ENCODE results near the gene XRN1. TPM values are rescaled to one million over a fixed set of nuclear protein-coding genes. Genes with fewer than 3 reads are reported as not detected.
"Not testable (repeated sequence)": the region's sequence is repeated elsewhere in the genome, so short reads cannot be mapped to it uniquely, and the experiment has no call there.

The XRN1 gene
- total RNA-seq, 2 experiments from 2014 or later, result 88.8 to 89.8 TPM

DNA sequence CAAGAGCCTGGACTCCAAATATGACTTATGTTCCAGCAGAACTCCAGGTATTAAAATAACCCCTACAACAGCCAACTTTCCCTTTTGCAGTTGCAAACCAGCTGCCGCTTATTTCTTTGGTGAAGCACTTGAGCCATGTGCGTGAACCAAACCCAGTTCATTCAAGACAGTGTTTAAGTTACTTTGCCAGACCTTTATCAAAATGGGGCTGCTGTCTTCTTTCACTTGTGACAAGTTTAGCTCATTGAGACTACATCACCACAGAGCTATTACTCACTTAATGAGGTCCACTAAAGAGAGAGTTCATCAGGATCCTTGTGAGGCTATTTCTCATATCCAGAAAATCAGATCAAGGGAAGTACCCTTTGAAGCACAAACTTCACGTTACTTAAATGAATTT lies 2.4 kb upstream of the XRN1 start:
- H3K27ac Mint-ChIP-seq, result no peak overlapping the region
- no peaks in the 10 kb centered on the region for H3K9me3 Mint-ChIP-seq
- H3K4me1 Mint-ChIP-seq, result peaks cover 14% of the 10 kb centered on the region
- POLR2A ChIA-PET, result no interaction called here
- no peak overlapping the region for H3K4me3 Mint-ChIP-seq
- no peak for ATAC-seq (ENCODE audit: low read depth)
- DNase-seq, result no peak
- H3K27me3 Mint-ChIP-seq, result no peaks in the 10 kb centered on the region
- H3K36me3 Mint-ChIP-seq, result peaks cover 13% of the 10 kb centered on the region

DNA sequence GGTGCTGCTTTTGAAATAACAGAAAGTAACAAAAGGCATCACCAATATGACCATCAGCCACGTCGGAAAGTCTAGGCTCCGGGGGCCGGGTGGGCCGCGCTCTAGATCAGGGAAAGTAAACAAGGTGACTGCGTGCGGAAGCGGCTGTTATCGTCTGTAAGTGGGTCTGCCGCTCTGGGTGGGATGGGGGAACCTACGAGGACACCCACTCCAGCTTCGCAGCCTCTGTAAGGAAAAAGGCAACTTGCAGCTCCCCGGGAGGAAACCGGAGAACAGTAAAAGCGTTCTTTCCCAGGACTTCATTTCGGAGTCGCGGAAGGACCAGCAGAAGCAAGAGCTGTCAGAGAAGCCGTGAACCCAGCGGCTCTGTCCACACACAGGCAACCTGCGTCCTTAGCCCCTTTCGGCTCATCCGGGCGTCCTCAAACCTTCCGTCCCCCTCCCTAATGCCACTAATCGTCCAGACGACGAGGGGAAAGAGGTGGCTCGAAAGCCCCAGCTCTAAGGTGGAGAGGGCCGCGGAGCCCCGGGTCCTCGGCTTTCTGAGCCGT lies 461 bp downstream of the XRN1 start:
- POLR2A ChIA-PET, result interaction anchor here (0.6 to 2.5 kb wide), 6 partner anchors 36 to 554 kb away, joined by 3 to 17 read pairs (median 6); partner anchors contain the start of genes ATR and U2SURP
- DNase-seq (peak; percentile 65), ATAC-seq (ENCODE audit: low read depth) (peak; percentile 32)
- Mint-ChIP-seq H3K4me3 (peak overlapping the region; percentile 88), H3K36me3 (peaks cover 26% of the 10 kb centered on the region), H3K27me3 (no peaks in the 10 kb centered on the region), H3K27ac (peak overlapping the region; percentile 97), H3K9me3 (no peaks in the 10 kb centered on the region), H3K4me1 (peaks cover 26% of the 10 kb centered on the region)

DNA sequence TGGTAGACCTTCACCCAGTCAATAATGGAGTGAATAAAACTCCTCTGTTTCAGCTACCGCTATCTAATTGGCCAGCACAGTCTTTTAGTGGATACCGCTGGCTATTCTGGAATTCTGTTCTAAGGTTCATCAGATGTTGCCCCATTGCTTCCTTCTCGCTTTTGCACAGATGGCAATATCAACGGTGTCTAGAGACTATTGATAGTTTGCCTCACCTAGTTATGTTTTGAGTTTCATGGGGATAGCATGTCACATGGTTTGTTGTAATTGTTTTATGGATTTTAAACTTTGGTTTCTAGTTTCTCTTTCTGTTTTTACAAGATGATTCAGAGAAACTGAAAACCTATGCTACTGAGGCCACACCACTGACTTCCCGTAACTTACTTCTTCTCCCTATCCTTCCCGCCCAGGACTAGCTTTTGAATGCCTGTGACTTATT lies 2.0 kb downstream of the XRN1 start:
- peaks cover 23% of the 10 kb centered on the region for H3K36me3 Mint-ChIP-seq
- peak overlapping the region; percentile 97 for H3K27ac Mint-ChIP-seq
- H3K4me1 Mint-ChIP-seq, result peaks cover 26% of the 10 kb centered on the region
- no peaks in the 10 kb centered on the region for H3K27me3 Mint-ChIP-seq
- no peaks in the 10 kb centered on the region for H3K9me3 Mint-ChIP-seq
- DNase-seq (no peak), ATAC-seq (ENCODE audit: low read depth) (peak; percentile 38)
- peak overlapping the region; percentile 88 for H3K4me3 Mint-ChIP-seq
- POLR2A ChIA-PET, result interaction anchor here (0.8 to 2.5 kb wide), 2 partner anchors 63 to 133 kb away, joined by 4 to 17 read pairs; partner anchors contain the start of gene ATR

DNA sequence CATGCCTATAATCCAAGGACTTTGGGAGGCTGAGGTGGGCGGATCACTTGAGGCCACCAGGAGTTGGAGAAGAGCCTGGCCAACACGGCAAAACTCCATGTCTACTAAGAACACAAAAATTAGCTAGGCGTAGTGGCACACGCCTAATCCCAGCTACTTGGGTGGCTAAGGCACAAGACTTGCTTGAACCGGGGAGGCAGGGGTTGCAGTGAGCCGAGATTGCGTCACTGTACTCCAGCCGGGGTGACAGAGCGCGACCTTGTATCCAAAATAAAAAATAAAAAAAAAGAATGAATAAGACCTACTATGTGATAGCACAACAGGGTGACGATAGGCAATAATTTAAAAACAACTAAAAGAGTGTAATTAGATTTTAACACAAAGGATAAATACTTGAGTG lies 3.5 kb downstream of the XRN1 start:
- Mint-ChIP-seq H3K4me3 (no peak overlapping the region), H3K27me3 (no peaks in the 10 kb centered on the region), H3K4me1 (peaks cover 29% of the 10 kb centered on the region), H3K9me3 (no peaks in the 10 kb centered on the region), H3K27ac (no peak overlapping the region), H3K36me3 (peaks cover 25% of the 10 kb centered on the region)
- ATAC-seq (ENCODE audit: low read depth), result no peak
- POLR2A ChIA-PET, result no interaction called here
- DNase-seq, result no peak

DNA sequence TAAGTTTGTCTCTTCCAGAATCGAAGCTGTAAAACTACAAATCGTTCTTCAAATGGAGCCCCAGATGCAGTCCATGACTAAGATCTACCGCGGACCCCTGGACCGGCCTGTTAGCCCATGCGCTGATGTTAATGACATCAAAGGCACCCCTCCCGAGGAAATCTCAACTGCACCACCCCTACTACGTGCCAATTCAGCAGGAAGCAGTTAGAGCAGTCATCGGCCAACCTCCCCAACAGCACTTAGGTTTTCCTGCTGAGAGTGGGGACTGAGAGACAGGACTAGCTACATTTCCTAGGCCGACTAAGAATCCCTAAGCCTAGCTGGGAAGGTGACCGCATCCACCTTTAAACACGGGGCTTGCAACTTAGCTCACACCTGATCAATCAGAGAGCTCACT lies 4.8 kb downstream of the XRN1 start:
- H3K4me1 Mint-ChIP-seq, result peaks cover 31% of the 10 kb centered on the region
- H3K27me3 Mint-ChIP-seq; H3K4me3 Mint-ChIP-seq; POLR2A ChIA-PET; H3K27ac Mint-ChIP-seq; H3K9me3 Mint-ChIP-seq; ATAC-seq (ENCODE audit: low read depth); DNase-seq: not testable (repeated sequence)
- peaks cover 28% of the 10 kb centered on the region for H3K36me3 Mint-ChIP-seq

DNA sequence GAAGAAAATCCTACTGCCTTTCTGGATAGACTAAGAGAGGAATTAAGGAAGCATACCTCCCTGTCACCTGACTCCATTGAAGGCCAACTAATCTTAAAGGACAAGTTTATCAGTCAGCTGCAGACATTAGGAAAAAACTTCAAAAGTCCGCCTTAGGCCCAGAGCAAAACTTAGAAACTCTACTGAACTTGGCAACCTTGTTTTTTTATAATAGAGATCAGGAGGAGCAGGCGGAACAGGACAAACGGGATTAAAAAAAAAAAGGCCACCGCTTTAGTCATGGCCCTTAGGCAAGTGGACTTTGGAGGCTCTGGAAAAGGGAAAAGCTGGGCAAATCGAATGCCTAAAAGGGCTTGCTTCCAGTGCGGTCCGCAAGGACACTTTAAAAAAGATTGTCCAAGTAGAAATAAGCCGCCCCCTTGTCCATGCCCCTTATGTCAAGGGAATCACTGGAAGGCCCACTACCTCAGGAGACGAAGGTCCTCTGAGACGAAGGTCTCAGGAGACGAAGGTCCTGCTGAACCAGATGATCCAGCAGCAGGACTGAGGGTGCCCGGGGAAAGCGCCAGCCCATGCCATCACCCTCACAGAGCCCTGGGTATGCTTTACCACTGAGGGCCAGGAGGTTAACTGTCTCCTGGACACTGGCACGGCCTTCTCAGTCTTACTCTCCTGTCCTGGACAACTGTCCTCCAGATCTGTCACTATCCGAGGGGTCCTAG lies 8.2 kb downstream of the XRN1 start:
- H3K4me3 Mint-ChIP-seq; H3K9me3 Mint-ChIP-seq; H3K27me3 Mint-ChIP-seq; ATAC-seq (ENCODE audit: low read depth); POLR2A ChIA-PET; H3K27ac Mint-ChIP-seq; DNase-seq: not testable (repeated sequence)
- peaks cover 29% of the 10 kb centered on the region for H3K36me3 Mint-ChIP-seq
- H3K4me1 Mint-ChIP-seq, result peaks cover 28% of the 10 kb centered on the region

DNA sequence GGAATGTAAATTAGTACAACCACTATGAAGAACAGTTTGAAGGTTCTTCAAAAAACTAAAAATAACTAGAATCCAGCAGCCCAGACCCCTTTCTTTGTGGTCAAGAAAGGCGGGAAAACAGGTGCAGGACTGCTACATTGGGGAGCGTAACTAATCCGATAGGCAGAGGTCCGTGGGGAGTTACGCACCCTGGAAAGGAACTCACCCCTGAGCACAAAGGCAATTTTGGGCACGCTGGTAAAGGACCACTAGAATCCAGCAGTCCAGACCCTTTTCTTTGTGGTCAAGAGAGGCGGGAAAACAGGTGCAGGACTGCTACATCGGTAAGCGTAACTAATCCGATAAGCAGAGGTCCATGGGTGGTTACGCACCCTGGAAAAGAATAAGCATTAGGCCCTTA lies 9.7 kb downstream of the XRN1 start:
- POLR2A ChIA-PET; ATAC-seq (ENCODE audit: low read depth); H3K27ac Mint-ChIP-seq; H3K4me3 Mint-ChIP-seq; H3K27me3 Mint-ChIP-seq; DNase-seq; H3K9me3 Mint-ChIP-seq: not testable (repeated sequence)
- H3K36me3 Mint-ChIP-seq, result peaks cover 21% of the 10 kb centered on the region
- H3K4me1 Mint-ChIP-seq, result peaks cover 22% of the 10 kb centered on the region

DNA sequence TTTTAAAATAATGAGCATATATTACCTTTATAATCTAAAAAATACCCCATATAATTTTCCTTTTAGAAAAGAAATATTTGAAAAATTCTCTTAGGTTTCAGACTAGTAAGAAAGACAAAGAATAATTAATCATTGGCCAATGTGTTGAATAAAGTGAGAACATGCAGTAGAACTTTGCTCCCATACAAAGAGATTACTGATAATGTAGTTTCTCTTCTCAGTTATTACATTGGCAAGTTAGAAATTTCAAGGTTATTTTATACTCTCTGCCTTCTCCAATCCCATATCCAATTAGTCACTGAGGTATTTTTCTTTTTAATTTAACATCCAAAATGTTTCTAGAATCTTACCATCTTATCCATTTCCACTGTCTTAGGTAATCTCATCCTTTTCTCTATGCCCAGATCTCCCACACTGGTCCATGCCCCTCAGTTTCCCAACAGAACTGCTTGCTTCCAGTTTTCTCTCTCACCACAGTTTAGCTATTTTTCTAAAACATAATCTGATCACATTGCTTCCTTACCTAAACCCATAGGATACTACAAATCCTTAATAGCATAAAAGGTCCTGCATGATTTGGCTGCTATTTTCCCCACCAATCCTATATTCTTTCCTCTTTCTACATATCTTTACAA lies 10.8 kb downstream of the XRN1 start:
- Mint-ChIP-seq H3K4me3 (no peak overlapping the region), H3K36me3 (peaks cover 22% of the 10 kb centered on the region), H3K27ac (no peak overlapping the region), H3K4me1 (peaks cover 22% of the 10 kb centered on the region), H3K9me3 (no peaks in the 10 kb centered on the region), H3K27me3 (no peaks in the 10 kb centered on the region)
- no peak for DNase-seq
- ATAC-seq (ENCODE audit: low read depth), result no peak
- POLR2A ChIA-PET, result no interaction called here

DNA sequence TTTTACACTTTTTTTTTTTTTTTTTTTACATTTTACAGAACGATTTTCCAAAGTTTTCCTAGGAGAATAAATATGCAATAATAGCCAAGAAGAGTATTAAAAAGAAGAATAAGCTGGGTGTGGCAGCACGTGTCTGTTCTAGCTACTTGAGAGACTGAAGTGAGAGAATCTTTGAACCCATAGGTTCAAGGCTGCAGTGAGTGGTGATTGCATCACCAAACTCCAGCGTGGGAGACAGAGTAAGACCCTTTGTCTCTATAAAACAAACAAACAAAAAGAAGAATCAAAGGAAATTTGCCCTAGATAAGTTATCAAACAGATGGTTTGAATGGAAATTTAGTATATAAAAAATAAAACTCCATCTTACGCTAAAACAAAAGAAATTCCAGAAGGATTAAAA lies 13.3 kb downstream of the XRN1 start:
- Mint-ChIP-seq H3K36me3 (peaks cover 37% of the 10 kb centered on the region), H3K4me1 (peaks cover 29% of the 10 kb centered on the region), H3K27me3 (no peaks in the 10 kb centered on the region), H3K9me3 (no peaks in the 10 kb centered on the region), H3K27ac (no peak overlapping the region), H3K4me3 (no peak overlapping the region)
- POLR2A ChIA-PET, result no interaction called here
- ATAC-seq (ENCODE audit: low read depth) (no peak), DNase-seq (no peak)

DNA sequence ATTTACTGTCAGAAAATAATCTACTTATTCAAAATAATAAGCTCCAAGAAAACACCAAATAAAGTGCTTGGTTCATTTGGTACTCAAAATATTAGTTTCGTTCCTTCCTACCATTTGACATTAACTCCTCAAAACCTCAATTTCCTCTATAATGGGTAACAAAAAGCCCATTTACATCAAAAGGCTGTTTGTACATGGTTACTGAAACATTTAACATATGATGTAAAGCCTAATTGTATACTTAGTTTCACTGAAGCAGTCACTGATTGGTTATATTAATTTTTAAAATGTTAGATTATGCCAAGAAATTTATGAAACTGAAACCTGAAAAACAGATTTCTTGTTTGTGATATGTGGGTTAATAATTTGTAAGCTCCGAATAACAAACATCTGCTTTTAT lies 14.7 kb downstream of the XRN1 start:
- ATAC-seq (ENCODE audit: low read depth), result no peak
- Mint-ChIP-seq H3K4me1 (peaks cover 21% of the 10 kb centered on the region), H3K27me3 (no peaks in the 10 kb centered on the region), H3K27ac (no peak overlapping the region), H3K4me3 (no peak overlapping the region), H3K9me3 (no peaks in the 10 kb centered on the region), H3K36me3 (peaks cover 42% of the 10 kb centered on the region)
- POLR2A ChIA-PET, result no interaction called here
- no peak for DNase-seq

DNA sequence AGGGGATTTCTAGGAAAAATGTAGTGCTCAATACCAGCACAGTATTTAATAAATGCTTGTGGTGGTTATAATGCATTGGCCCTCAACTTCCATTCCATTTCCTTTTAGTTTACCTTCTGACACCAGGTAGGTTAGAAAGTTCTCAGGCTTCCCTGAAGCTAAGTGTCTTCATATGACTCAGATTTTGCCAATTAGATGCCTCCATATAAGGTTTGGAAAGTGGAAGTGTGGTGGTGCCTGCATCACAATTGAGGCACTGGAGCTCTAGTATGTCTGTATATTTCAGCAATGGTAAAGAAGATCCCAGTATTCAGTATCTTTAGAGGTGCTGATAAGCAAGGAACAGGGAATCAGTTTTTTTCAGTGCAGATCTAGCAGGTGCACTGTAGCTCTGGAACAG lies 18.3 kb downstream of the XRN1 start:
- Mint-ChIP-seq H3K27me3 (no peaks in the 10 kb centered on the region), H3K36me3 (peaks cover 36% of the 10 kb centered on the region), H3K27ac (no peak overlapping the region), H3K9me3 (no peaks in the 10 kb centered on the region), H3K4me3 (no peak overlapping the region), H3K4me1 (peaks cover 13% of the 10 kb centered on the region)
- ATAC-seq (ENCODE audit: low read depth) (no peak), DNase-seq (no peak)
- POLR2A ChIA-PET, result no interaction called here

DNA sequence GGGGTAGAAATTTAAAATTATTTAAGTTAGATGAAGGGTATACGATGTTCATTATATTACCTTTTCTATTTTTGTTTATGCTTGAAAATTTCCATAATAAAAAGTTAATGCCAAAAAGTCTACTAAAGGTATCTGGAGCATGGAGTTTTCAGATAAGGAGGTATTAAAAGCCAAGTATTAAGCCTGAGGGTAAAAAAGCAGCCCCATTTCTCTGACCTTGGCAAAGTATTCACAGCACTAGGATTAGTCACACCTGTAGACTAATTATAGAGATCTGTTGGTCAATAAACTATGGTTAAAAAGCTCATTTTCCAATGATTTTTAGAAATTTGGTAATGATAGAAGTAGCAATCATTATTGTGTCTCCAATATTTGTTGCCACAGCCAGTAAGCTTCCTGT lies 23.1 kb downstream of the XRN1 start:
- Mint-ChIP-seq H3K4me3 (no peak overlapping the region), H3K27ac (no peak overlapping the region), H3K9me3 (no peaks in the 10 kb centered on the region), H3K27me3 (no peaks in the 10 kb centered on the region), H3K4me1 (peaks cover 2% of the 10 kb centered on the region), H3K36me3 (peaks cover 30% of the 10 kb centered on the region)
- POLR2A ChIA-PET, result no interaction called here
- ATAC-seq (ENCODE audit: low read depth) (no peak), DNase-seq (no peak)

DNA sequence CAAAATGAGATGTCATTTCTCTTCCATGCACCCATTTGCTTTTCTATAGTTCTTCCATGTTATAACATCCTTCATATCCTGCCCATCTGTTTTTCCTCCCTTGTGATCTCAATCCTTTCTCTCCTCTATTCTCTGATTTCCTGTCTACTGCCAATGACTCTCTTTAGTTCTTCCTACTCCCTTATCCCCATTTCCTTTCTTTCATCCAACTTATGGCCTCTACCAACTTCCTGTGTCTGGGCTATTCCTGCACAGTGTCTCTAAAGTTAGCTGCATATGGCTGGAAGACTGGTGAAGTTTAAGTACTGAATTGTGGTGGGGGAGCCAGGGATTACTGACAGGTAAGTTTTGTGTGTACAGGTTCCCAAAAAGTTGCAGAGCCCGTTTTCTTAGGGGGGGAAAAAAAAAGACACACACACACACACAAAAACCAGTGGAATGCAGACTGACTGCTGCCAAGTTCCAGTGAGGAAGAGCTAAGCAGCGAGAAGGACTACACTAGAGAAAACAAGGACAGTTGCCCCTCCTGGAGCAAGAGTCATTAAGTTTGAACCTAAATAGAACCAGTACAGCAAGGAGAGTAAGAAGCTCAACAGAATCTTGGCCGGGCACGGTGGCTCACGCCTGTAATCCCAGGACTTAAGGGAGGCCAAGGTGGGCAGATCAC lies 28.8 kb downstream of the XRN1 start:
- Mint-ChIP-seq H3K9me3 (no peaks in the 10 kb centered on the region), H3K4me3 (no peak overlapping the region), H3K4me1 (no peaks in the 10 kb centered on the region), H3K27me3 (no peaks in the 10 kb centered on the region), H3K27ac (no peak overlapping the region), H3K36me3 (peaks cover 33% of the 10 kb centered on the region)
- POLR2A ChIA-PET, result no interaction called here
- no peak for DNase-seq
- no peak for ATAC-seq (ENCODE audit: low read depth)
